ENCODE measurements around the gene HTR1B.

- TF ChIP-seq RFX5 (IDR thresholded peaks at IDR 0.05) (no peak), HDAC2 (IDR thresholded peaks at IDR 0.05) (no peak), CHD2 (IDR thresholded peaks at IDR 0.05; ENCODE audit: low read length, partially characterized antibody) (no peak), RCOR1 (IDR thresholded peaks at IDR 0.05; ENCODE audit: low read depth, low read length) (no peak), EP300 (IDR thresholded peaks at IDR 0.05) (no peak), HOXA7 (CRISPR knock-in tag; IDR thresholded peaks at IDR 0.05) (no peak)
- TF ChIP-seq, protein P1, sequence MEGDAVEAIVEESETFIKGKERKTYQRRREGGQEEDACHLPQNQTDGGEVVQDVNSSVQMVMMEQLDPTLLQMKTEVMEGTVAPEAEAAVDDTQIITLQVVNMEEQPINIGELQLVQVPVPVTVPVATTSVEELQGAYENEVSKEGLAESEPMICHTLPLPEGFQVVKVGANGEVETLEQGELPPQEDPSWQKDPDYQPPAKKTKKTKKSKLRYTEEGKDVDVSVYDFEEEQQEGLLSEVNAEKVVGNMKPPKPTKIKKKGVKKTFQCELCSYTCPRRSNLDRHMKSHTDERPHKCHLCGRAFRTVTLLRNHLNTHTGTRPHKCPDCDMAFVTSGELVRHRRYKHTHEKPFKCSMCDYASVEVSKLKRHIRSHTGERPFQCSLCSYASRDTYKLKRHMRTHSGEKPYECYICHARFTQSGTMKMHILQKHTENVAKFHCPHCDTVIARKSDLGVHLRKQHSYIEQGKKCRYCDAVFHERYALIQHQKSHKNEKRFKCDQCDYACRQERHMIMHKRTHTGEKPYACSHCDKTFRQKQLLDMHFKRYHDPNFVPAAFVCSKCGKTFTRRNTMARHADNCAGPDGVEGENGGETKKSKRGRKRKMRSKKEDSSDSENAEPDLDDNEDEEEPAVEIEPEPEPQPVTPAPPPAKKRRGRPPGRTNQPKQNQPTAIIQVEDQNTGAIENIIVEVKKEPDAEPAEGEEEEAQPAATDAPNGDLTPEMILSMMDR (IDR thresholded peaks at IDR 0.05): no peak
Observed at GRCh38 chr6:77461796-77462195, 1.5 kb downstream of the HTR1B start.

Measured in A549 (cell line).